H1 (cell line): ENCODE data around the gene BOLA3. TPM values are rescaled to one million over a fixed set of nuclear protein-coding genes. Genes with fewer than 3 reads are reported as not detected.

Source experiments
- CBX8 ChIP-seq: fragments of 300-800, 300-1000 bp; sonication (generic); IDR thresholded peaks from 2 replicates; pipeline ENCODE4 v1.7.1; 2016; ENCODE audit warnings: low read depth, low read length, borderline replicate concordance
- CHD1 ChIP-seq: IDR thresholded peaks from 2 replicates; pipeline ENCODE4 v1.6.1; 2012; ENCODE audit warnings: low read depth, low read length, improper control_type of control experiment
- polyA plus RNA-seq, 7 experiments: library from polyadenylated mRNA; depleted of rRNA in 3 of 7; stranded (reverse) in 5 of 7; unstranded in 2 of 7; fragments of >200 nt in 5 of 7; fragments of 200-250 nt in 2 of 7; gene quantifications; 1 replicate in 5 of 7; 2 replicates in 1 of 7; 4 replicates in 1 of 7; pipeline versions ENCODE4 v1.2.1 to v1.2.3, GENCODE V29; 2011 to 2013; ENCODE audit warnings: missing spikeins in 2 of 7, mixed read lengths in 2 of 7
- total RNA-seq: library from RNA; stranded (reverse); fragmentation: NEBNext Ultra II Directional; extraction: Animal tissue kit (Norgen Biotek cat#: 25700); gene quantifications from 2 replicates; pipeline ENCODE4 v1.2.1, GENCODE V29; 2021
- TF ChIP-seq, protein P1 (sequence below): fragments of 300-600 bp; sonication (generic); IDR thresholded peaks from 2 replicates; pipeline ENCODE4 v1.7.1; 2012; ENCODE audit warnings: low read length, moderate library complexity, mild to moderate bottlenecking, inconsistent platforms; ENCODE audit not compliant: insufficient replicate concordance

BOLA3 gene
- total and polyA plus RNA-seq, 2 of the 8 experiments (the other 6 are each of a cell fraction or from before 2014, with no cell fraction given), result 46.1 to 67.3 TPM

- TF ChIP-seq, protein P1, sequence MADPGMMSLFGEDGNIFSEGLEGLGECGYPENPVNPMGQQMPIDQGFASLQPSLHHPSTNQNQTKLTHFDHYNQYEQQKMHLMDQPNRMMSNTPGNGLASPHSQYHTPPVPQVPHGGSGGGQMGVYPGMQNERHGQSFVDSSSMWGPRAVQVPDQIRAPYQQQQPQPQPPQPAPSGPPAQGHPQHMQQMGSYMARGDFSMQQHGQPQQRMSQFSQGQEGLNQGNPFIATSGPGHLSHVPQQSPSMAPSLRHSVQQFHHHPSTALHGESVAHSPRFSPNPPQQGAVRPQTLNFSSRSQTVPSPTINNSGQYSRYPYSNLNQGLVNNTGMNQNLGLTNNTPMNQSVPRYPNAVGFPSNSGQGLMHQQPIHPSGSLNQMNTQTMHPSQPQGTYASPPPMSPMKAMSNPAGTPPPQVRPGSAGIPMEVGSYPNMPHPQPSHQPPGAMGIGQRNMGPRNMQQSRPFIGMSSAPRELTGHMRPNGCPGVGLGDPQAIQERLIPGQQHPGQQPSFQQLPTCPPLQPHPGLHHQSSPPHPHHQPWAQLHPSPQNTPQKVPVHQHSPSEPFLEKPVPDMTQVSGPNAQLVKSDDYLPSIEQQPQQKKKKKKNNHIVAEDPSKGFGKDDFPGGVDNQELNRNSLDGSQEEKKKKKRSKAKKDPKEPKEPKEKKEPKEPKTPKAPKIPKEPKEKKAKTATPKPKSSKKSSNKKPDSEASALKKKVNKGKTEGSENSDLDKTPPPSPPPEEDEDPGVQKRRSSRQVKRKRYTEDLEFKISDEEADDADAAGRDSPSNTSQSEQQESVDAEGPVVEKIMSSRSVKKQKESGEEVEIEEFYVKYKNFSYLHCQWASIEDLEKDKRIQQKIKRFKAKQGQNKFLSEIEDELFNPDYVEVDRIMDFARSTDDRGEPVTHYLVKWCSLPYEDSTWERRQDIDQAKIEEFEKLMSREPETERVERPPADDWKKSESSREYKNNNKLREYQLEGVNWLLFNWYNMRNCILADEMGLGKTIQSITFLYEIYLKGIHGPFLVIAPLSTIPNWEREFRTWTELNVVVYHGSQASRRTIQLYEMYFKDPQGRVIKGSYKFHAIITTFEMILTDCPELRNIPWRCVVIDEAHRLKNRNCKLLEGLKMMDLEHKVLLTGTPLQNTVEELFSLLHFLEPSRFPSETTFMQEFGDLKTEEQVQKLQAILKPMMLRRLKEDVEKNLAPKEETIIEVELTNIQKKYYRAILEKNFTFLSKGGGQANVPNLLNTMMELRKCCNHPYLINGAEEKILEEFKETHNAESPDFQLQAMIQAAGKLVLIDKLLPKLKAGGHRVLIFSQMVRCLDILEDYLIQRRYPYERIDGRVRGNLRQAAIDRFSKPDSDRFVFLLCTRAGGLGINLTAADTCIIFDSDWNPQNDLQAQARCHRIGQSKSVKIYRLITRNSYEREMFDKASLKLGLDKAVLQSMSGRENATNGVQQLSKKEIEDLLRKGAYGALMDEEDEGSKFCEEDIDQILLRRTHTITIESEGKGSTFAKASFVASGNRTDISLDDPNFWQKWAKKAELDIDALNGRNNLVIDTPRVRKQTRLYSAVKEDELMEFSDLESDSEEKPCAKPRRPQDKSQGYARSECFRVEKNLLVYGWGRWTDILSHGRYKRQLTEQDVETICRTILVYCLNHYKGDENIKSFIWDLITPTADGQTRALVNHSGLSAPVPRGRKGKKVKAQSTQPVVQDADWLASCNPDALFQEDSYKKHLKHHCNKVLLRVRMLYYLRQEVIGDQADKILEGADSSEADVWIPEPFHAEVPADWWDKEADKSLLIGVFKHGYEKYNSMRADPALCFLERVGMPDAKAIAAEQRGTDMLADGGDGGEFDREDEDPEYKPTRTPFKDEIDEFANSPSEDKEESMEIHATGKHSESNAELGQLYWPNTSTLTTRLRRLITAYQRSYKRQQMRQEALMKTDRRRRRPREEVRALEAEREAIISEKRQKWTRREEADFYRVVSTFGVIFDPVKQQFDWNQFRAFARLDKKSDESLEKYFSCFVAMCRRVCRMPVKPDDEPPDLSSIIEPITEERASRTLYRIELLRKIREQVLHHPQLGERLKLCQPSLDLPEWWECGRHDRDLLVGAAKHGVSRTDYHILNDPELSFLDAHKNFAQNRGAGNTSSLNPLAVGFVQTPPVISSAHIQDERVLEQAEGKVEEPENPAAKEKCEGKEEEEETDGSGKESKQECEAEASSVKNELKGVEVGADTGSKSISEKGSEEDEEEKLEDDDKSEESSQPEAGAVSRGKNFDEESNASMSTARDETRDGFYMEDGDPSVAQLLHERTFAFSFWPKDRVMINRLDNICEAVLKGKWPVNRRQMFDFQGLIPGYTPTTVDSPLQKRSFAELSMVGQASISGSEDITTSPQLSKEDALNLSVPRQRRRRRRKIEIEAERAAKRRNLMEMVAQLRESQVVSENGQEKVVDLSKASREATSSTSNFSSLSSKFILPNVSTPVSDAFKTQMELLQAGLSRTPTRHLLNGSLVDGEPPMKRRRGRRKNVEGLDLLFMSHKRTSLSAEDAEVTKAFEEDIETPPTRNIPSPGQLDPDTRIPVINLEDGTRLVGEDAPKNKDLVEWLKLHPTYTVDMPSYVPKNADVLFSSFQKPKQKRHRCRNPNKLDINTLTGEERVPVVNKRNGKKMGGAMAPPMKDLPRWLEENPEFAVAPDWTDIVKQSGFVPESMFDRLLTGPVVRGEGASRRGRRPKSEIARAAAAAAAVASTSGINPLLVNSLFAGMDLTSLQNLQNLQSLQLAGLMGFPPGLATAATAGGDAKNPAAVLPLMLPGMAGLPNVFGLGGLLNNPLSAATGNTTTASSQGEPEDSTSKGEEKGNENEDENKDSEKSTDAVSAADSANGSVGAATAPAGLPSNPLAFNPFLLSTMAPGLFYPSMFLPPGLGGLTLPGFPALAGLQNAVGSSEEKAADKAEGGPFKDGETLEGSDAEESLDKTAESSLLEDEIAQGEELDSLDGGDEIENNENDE, result no peak
- TF ChIP-seq CHD1 (no peak), CBX8 (no peak)
Measured at GRCh38 chr2:74174909-74175308, 27.2 kb upstream of the BOLA3 start (continued).
